Natural killer cell (primary cell): ENCODE measurements around the gene DDIT3. TPM values are rescaled to one million over a fixed set of nuclear protein-coding genes. Genes with fewer than 3 reads are reported as not detected.

Source experiments
- ATAC-seq, 3 donors: fragments of 150-1000 bp in 2 of 3; fragments of 200-7000 bp in 1 of 3; cut with Tn5 transposase; 1 replicate in 1 of 3; 2 replicates in 2 of 3; pipeline ENCODE4 v1.10.0; 2021; ENCODE audit warnings: mild to moderate bottlenecking in 2 of 3, moderate library complexity in 2 of 3
- DNase-seq, 2 donors: peaks; one replicate each; pipeline versions ENCODE4 v3.0.0 to v3.0.0-alpha.2; 2013 to 2021; ENCODE audit warnings: mixed read lengths in 1 of 2
- H3K27ac ChIP-seq: one replicate; pipeline ENCODE4 v1.5.1; 2013; ENCODE audit warnings: mild to moderate bottlenecking, low read length
- H3K27me3 ChIP-seq: one replicate; pipeline ENCODE4 v1.6.1; 2013; ENCODE audit warnings: low read length; ENCODE audit not compliant: control insufficient read depth, insufficient read depth
- H3K36me3 ChIP-seq: one replicate; pipeline ENCODE4 v1.6.1; 2013; ENCODE audit warnings: low read length; ENCODE audit not compliant: control insufficient read depth, insufficient read depth
- H3K4me1 ChIP-seq: one replicate; pipeline ENCODE4 v1.6.1; 2013; ENCODE audit warnings: low read length; ENCODE audit not compliant: control insufficient read depth, insufficient read depth
- H3K4me3 ChIP-seq: one replicate; pipeline ENCODE4 v1.5.1; 2013; ENCODE audit warnings: low read length
- H3K9me3 ChIP-seq: one replicate; pipeline ENCODE4 v1.6.1; 2013; ENCODE audit warnings: low read length; ENCODE audit not compliant: control insufficient read depth, insufficient read depth
- H3K27ac Mint-ChIP-seq, 2 donors: one replicate each; pipeline ENCODE4 v1.8.0; 2022; ENCODE audit warnings: mild to moderate bottlenecking in 2 of 2, mixed read lengths in 2 of 2, moderate library complexity in 1 of 2
- H3K27me3 Mint-ChIP-seq, 2 donors: one replicate each; pipeline ENCODE4 v1.8.0; 2022; ENCODE audit warnings: low read depth in 2 of 2, mixed read lengths in 2 of 2
- H3K36me3 Mint-ChIP-seq: one replicate; pipeline ENCODE4 v1.8.0; 2022; ENCODE audit warnings: mixed read lengths
- H3K4me1 Mint-ChIP-seq, 2 donors: one replicate each; pipeline ENCODE4 v1.8.0; 2022; ENCODE audit warnings: mixed read lengths in 2 of 2
- H3K4me3 Mint-ChIP-seq: one replicate; pipeline ENCODE4 v1.8.0; 2022; ENCODE audit warnings: mild to moderate bottlenecking, moderate library complexity, mixed read lengths
- H3K9me3 Mint-ChIP-seq, 2 donors: one replicate each; pipeline ENCODE4 v1.8.0; 2022; ENCODE audit warnings: mixed read lengths in 2 of 2
- WGBS: methylation state at CpG from one replicate; pipeline ENCODE4 v1.1.7; 2013; ENCODE audit warnings: missing lambda C conversion rate; ENCODE audit not compliant: insufficient coverage; 5-methylcytosine and 5-hydroxymethylcytosine counted together
- intact Hi-C: fragments of 100-400 bp; cut with micrococcal nuclease; formaldehyde crosslinking; loops from one replicate; pipeline ENCODE4 v1.14.2; 2022
- total RNA-seq, 4 donors: library from RNA; stranded (reverse); fragments of 120-200 nt in 1 of 4; gene quantifications; one replicate each; pipeline versions ENCODE4 v1.2.3 to v1.2.4, GENCODE V29; 2013 to 2022
- TF ChIP-seq, protein P1 (sequence below): fragments of 200-600 bp; IDR thresholded peaks from one replicate; pipeline ENCODE4 v1.8.0; 2022; ENCODE audit warnings: antibody characterized with exemption

Gene DDIT3
- total RNA-seq, 3 donors from 2014 or later (not counting 1 experiment from before 2014, with no cell fraction given), result 117 to 318 (median 182) TPM

DNA sequence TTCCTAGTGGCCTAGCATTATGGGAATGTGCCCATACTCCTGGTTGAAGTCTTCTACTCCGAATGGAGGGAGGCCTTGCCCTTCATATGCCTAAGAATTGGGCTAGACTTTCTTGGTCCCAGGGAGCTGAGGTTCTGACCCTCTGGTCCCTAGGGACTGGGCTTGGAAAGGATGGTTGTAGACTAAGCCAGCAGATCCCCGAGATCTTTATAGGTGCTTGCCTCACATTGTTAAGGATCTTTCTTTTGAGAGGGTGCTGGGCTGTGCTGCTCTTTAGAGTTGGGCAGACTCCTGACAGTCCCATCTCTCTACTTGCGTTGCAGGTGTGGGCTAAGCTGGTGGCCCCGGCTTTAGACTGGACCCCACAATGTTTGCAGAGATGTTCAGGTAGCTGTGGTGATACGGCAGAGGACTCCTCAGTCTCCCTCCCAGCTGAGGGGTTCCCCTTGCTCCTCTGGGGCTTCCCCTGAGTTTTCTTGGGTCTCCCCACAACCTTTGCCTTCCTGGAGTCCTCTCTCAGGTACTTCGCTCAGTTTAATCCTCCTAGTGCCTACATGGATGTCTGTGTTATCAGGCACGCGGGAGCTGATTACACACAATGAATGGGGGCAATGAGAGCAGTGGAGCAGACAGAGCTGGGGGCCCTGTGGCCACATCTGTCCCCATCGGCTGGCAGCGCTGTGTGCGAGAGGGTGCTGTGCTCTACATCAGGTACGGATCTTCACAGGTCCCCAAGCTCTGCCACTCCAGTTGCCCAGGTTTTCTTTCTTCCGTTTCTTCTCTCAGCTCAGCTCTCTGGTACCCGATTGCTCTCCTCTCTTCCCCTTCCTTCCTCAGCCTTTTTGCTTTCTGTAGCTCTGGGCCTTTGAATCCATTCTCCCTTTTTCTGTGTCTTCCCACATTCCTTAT, 3.6 kb upstream of the DDIT3 start:
- Mint-ChIP-seq H3K9me3 (no peaks in the 10 kb centered on the region), H3K27ac (peak overlapping the region; percentile 86 to 99), H3K4me3 (peak overlapping the region; percentile 91), H3K27me3 (no peaks in the 10 kb centered on the region), H3K4me1 (peaks cover 24 to 74% of the 10 kb centered on the region in 2 donors), H3K36me3 (no peaks in the 10 kb centered on the region)
- WGBS, result 77% methylated on average over 14 of the region's 14 CpGs
- no peak for ATAC-seq
- peaks cover 53% of the 10 kb centered on the region for H3K4me1 ChIP-seq
- no peaks in the 10 kb centered on the region for H3K9me3 ChIP-seq
- peak overlapping the region; percentile 71 for H3K4me3 ChIP-seq
- H3K27me3 ChIP-seq, result no peaks in the 10 kb centered on the region
- peak in 1 of 2 donors; percentile 63 for DNase-seq
- H3K36me3 ChIP-seq, result peaks cover 35% of the 10 kb centered on the region
- intact Hi-C loops, result loop anchor here (2.0 to 5.0 kb wide), 2 partner anchors 37 to 168 kb away; partner anchors contain the start of gene OS9
- TF ChIP-seq, protein P1, sequence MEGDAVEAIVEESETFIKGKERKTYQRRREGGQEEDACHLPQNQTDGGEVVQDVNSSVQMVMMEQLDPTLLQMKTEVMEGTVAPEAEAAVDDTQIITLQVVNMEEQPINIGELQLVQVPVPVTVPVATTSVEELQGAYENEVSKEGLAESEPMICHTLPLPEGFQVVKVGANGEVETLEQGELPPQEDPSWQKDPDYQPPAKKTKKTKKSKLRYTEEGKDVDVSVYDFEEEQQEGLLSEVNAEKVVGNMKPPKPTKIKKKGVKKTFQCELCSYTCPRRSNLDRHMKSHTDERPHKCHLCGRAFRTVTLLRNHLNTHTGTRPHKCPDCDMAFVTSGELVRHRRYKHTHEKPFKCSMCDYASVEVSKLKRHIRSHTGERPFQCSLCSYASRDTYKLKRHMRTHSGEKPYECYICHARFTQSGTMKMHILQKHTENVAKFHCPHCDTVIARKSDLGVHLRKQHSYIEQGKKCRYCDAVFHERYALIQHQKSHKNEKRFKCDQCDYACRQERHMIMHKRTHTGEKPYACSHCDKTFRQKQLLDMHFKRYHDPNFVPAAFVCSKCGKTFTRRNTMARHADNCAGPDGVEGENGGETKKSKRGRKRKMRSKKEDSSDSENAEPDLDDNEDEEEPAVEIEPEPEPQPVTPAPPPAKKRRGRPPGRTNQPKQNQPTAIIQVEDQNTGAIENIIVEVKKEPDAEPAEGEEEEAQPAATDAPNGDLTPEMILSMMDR, result no peak
- H3K27ac ChIP-seq, result peak overlapping the region; percentile 79

GRCh38 chr12:57522887-57523705, 2.8 kb upstream of the DDIT3 start:
- H3K27me3 Mint-ChIP-seq, result no peaks in the 10 kb centered on the region
- Histone ChIP-seq H3K4me1 (peaks cover 61% of the 10 kb centered on the region), H3K4me3 (peak overlapping the region; percentile 71), H3K27me3 (no peaks in the 10 kb centered on the region), H3K9me3 (no peaks in the 10 kb centered on the region), H3K36me3 (peaks cover 29% of the 10 kb centered on the region), H3K27ac (peak overlapping the region; percentile 79)
- peak overlapping the region; percentile 91 for H3K4me3 Mint-ChIP-seq
- H3K27ac Mint-ChIP-seq, result peak overlapping the region; percentile 99
- no peaks in the 10 kb centered on the region for H3K9me3 Mint-ChIP-seq
- intact Hi-C loops, result loop anchor here (2.0 to 5.0 kb wide), 2 partner anchors 36 to 169 kb away; partner anchors contain the start of gene OS9
- 2% methylated on average over 17 of the region's 38 CpGs for WGBS
- peak in 1 of 2 donors; percentile 70 for DNase-seq
- H3K4me1 Mint-ChIP-seq, result peaks cover 32 to 82% of the 10 kb centered on the region in 2 donors
- TF ChIP-seq, protein P1, result no peak
- ATAC-seq, result no peak
- H3K36me3 Mint-ChIP-seq, result no peaks in the 10 kb centered on the region

GRCh38 chr12:57522011-57522886, 1.9 kb upstream of the DDIT3 start, which contains the start of gene MBD6:
MBD6 (plus strand) TSS chr12:57522824; CDS start chr12:57524304, 1,480 bp downstream.
- peaks cover 27% of the 10 kb centered on the region for H3K36me3 ChIP-seq
- DNase-seq, result peak; percentile 91 to 96

More at GRCh38 chr12:57522011-57522886, 1.9 kb upstream of the DDIT3 start, which contains the start of gene MBD6:
- ATAC-seq, result peak; percentile 42 to 59 (median 45)
- Histone ChIP-seq H3K4me3 (peak within 1 kb of the TSS; percentile 71), H3K27ac (peak within 1 kb of the TSS; percentile 97), H3K27me3 (no peaks in the 10 kb centered on the region), H3K9me3 (no peaks in the 10 kb centered on the region), H3K4me1 (peaks cover 63% of the 10 kb centered on the region)
- Mint-ChIP-seq H3K27me3 (no peaks in the 10 kb centered on the region), H3K27ac (peak within 1 kb of the TSS; percentile 99), H3K36me3 (no peaks in the 10 kb centered on the region), H3K9me3 (no peaks in the 10 kb centered on the region), H3K4me1 (peaks cover 33 to 89% of the 10 kb centered on the region in 2 donors), H3K4me3 (peak within 1 kb of the TSS; percentile 97)
- intact Hi-C loops, result loop anchor here (2.0 to 5.0 kb wide), 2 partner anchors 35 to 170 kb away; partner anchors contain the start of gene OS9
- WGBS, result under 1% methylated on average over 56 of the region's 57 CpGs
- TF ChIP-seq, protein P1, result no peak
